Measurements from ENCODE around the gene ECI2.

DNA sequence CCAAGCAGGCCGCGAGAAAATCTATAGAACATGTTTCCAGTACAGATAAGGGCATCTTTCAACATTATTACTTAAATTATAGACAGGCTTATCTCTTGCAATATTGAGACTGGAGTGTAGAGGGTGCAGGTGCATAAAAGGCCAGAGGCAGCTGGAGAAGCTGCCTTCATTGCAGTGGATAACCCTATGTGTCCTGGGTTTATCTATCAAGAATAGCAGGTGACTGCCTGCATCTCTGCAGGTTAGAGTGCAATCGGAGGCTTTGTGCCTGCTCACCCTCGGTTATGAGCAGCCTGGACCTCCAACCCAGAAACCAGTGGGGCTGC is 28.7 kb upstream of the ECI2 start:
- TF ChIP-seq EZH2phosphoT487 (IDR thresholded peaks at IDR 0.05; ENCODE audit: borderline replicate concordance, low read length): no peak
- no peak for TF ChIP-seq EZH2 (IDR thresholded peaks at IDR 0.05; ENCODE audit: low read length, unreplicated experiment)
